HFFc6 (cell line): ENCODE results near the gene MARK1. TPM values are rescaled to one million over a fixed set of nuclear protein-coding genes. Genes with fewer than 3 reads are reported as not detected.

Experiments
- DNase-seq: peaks from one replicate; pipeline ENCODE4 v3.0.0-alpha.2; 2018
- H3K27ac Mint-ChIP-seq: 2 replicates; pipeline ENCODE4 v1.8.0; 2020; ENCODE audit warnings: mild to moderate bottlenecking, mixed read lengths
- H3K27me3 Mint-ChIP-seq: 2 replicates; pipeline ENCODE4 v1.8.0; 2021; ENCODE audit warnings: mild to moderate bottlenecking, moderate library complexity, mixed read lengths; ENCODE audit not compliant: insufficient read depth
- H3K36me3 Mint-ChIP-seq: 2 replicates; pipeline ENCODE4 v1.8.0; 2021; ENCODE audit warnings: low read depth, mixed read lengths
- H3K4me1 Mint-ChIP-seq: 2 replicates; pipeline ENCODE4 v1.8.0; 2020; ENCODE audit warnings: low read depth, mixed read lengths
- H3K4me3 Mint-ChIP-seq: 2 replicates; pipeline ENCODE4 v1.8.0; 2020; ENCODE audit warnings: mild to moderate bottlenecking, moderate library complexity, mixed read lengths
- H3K9me3 Mint-ChIP-seq: 2 replicates; pipeline ENCODE4 v1.8.0; 2020; ENCODE audit warnings: mild to moderate bottlenecking, mixed read lengths
- total RNA-seq, 6 experiments: library from RNA; stranded (reverse); fragmentation: NEBNext Ultra II Directional; extraction: Animal tissue kit (Norgen Biotek cat#: 25700); gene quantifications; 2 replicates in 1 of 6; 3 replicates in 5 of 6; pipeline ENCODE4 v1.2.3, GENCODE V29; 2021
- TF ChIP-seq, protein P1 (sequence below): fragments of 200-600 bp; sonication (generic); IDR thresholded peaks from 2 replicates; pipeline ENCODE4 v1.5.0; 2021; ENCODE audit warnings: antibody characterized with exemption, mild to moderate bottlenecking

The MARK1 gene
- total RNA-seq, 6 experiments from 2014 or later = not detected

- Mint-ChIP-seq H3K4me3 (no peak overlapping the region), H3K4me1 (no peaks in the 10 kb centered on the region), H3K9me3 (no peaks in the 10 kb centered on the region), H3K27me3 (no peaks in the 10 kb centered on the region), H3K36me3 (no peaks in the 10 kb centered on the region), H3K27ac (no peak overlapping the region)
- DNase-seq = no peak
- TF ChIP-seq, protein P1, sequence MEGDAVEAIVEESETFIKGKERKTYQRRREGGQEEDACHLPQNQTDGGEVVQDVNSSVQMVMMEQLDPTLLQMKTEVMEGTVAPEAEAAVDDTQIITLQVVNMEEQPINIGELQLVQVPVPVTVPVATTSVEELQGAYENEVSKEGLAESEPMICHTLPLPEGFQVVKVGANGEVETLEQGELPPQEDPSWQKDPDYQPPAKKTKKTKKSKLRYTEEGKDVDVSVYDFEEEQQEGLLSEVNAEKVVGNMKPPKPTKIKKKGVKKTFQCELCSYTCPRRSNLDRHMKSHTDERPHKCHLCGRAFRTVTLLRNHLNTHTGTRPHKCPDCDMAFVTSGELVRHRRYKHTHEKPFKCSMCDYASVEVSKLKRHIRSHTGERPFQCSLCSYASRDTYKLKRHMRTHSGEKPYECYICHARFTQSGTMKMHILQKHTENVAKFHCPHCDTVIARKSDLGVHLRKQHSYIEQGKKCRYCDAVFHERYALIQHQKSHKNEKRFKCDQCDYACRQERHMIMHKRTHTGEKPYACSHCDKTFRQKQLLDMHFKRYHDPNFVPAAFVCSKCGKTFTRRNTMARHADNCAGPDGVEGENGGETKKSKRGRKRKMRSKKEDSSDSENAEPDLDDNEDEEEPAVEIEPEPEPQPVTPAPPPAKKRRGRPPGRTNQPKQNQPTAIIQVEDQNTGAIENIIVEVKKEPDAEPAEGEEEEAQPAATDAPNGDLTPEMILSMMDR = no peak
These were observed 88.9 kb downstream of the MARK1 start for GRCh38 chr1:220616836-220617235.

DNA sequence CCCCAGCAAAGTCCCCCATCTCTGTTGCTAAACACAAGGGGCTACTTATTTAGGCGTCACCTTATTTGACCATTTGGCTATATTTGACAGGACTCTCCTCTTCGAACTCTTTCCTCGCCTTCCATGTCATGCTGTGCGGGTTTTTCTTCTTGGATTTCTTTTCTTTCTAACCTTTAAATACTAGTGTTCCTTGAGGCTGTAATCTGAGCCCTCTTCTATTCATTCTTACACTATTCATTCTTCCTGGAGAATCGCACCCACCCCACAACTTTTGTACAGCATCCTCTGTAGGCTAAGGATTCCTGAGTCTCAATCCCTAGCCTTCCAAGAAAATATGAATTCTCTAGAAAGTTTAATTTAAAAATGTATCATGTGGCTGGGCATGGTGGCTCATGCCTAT lies 100.5 kb downstream of the MARK1 start:
- H3K36me3 Mint-ChIP-seq = no peaks in the 10 kb centered on the region

DNA sequence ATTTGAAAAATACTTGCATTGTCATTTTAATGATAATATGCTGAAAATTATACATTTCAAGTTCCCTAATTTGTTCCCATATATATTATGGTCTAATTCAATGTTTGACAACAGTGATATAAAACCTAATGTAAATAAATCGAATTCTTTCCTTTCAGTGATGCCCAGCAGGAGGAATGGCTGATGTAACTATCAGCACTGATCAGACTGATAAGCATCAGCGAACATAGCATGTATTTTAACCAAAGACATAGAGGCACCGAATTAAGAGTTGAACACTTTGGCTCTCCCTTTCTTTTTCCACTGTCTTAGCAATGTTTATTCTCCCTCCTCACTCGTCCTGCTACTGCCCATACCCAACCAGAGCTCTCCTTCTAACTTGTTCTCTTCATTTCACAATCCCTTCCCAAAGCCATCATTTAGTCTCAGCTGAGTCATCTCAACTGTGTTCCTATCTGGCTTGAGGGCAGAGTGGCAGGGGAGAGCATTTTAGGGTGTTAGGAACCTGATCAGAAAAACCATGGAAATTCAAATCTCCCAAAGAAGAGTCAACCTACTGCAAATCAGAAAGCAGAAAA lies 103.4 kb downstream of the MARK1 start:
- TF ChIP-seq, protein P1 = no peak
- no peaks in the 10 kb centered on the region for H3K36me3 Mint-ChIP-seq
- DNase-seq = no peak
- no peak overlapping the region for H3K27ac Mint-ChIP-seq
- no peaks in the 10 kb centered on the region for H3K4me1 Mint-ChIP-seq
- peaks cover 4% of the 10 kb centered on the region for H3K9me3 Mint-ChIP-seq
- no peaks in the 10 kb centered on the region; the same call in 1 of the 2 replicates for H3K27me3 Mint-ChIP-seq
- H3K4me3 Mint-ChIP-seq = no peak overlapping the region

More for the DNA sequence above, 100.5 kb downstream of the MARK1 start:
- no peak overlapping the region for H3K27ac Mint-ChIP-seq
- no peaks in the 10 kb centered on the region for H3K4me1 Mint-ChIP-seq
- H3K4me3 Mint-ChIP-seq = no peak overlapping the region
- TF ChIP-seq, protein P1 = no peak
- H3K27me3 Mint-ChIP-seq = no peaks in the 10 kb centered on the region; the same call in 1 of the 2 replicates
- DNase-seq = no peak
- peaks cover 4% of the 10 kb centered on the region for H3K9me3 Mint-ChIP-seq

DNA sequence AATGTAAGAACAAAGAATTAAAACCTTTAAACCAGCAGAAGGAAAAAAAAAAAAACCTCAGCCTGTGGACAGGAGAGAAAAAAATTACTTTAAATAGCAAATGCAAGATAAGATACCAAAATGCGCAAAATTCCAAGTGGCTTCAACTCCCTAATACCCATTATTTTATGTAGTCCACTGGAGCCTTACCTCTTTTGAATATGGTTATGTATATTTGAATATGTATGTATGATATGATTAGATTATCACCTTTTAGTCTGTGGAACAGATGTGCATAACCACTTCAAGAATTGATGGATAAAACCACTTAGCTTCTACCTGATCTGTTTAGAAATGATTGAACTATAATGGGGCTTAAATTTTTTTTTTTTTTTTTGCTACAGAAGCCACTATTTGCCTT lies 109.8 kb downstream of the MARK1 start:
- H3K4me3 Mint-ChIP-seq = no peak overlapping the region
- H3K4me1 Mint-ChIP-seq = no peaks in the 10 kb centered on the region
- H3K9me3 Mint-ChIP-seq = no peaks in the 10 kb centered on the region
- H3K27ac Mint-ChIP-seq = no peak overlapping the region
- DNase-seq = no peak
- TF ChIP-seq, protein P1 = no peak
- no peaks in the 10 kb centered on the region for H3K36me3 Mint-ChIP-seq
- no peaks in the 10 kb centered on the region; the same call in 1 of the 2 replicates for H3K27me3 Mint-ChIP-seq

DNA sequence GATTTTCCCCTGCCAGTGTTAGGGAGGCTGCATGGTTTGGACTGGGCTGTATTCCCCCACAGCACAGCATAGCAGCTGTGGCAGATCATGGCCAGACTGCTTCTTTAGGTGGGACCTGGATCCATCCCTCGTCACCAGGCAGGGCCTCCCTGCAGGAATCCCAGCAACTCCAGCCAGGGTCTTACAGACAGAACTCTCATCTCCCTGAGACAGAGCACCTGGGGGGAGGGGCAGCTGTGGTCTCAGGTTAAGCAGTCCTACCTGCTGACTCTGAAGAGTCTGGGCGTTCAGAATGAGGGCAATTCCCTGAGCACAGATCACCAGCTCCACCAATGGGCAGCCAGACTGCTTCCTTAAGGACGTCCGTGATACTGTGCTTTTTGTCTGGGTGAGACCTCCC lies 114.3 kb downstream of the MARK1 start:
- H3K27me3 Mint-ChIP-seq = no peaks in the 10 kb centered on the region
- no peak overlapping the region for H3K27ac Mint-ChIP-seq
- TF ChIP-seq, protein P1 = no peak
- H3K9me3 Mint-ChIP-seq = no peaks in the 10 kb centered on the region
- no peaks in the 10 kb centered on the region for H3K4me1 Mint-ChIP-seq
- H3K4me3 Mint-ChIP-seq = no peak overlapping the region
- no peaks in the 10 kb centered on the region for H3K36me3 Mint-ChIP-seq
- no peak for DNase-seq
